IMR-90 (cell line): Measurements from ENCODE around the gene CHRFAM7A. TPM values are rescaled to one million over a fixed set of nuclear protein-coding genes. Genes with fewer than 3 reads are reported as not detected.
"Not testable (repeated sequence)": the region's sequence is repeated elsewhere in the genome, so short reads cannot be mapped to it uniquely, and the experiment has no call there.

Source experiments
- ATAC-seq: fragments of 200-7000 bp; cut with Tn5 transposase; 2 replicates; pipeline ENCODE4 v1.9.1; 2020; ENCODE audit warnings: low read depth, mild to moderate bottlenecking, moderate library complexity
- BruUV-seq: library from RNA; stranded (reverse); fragments of 400-500 nt; replicated peaks from 2 replicates; lab custom pipeline; 2021; lab: Mats Ljungman, UMichigan
- CTCF ChIA-PET: fragments of 300-600 bp; formaldehyde crosslinking; extraction: SDS; loops from one replicate; lab custom pipeline; 2021; ENCODE audit warnings: antibody characterized with exemption; lab: Yijun Ruan, JAX
- POLR2A ChIA-PET: fragments of 300-600 bp; sonication (Branson Sonifier 250); formaldehyde crosslinking; loops from one replicate; lab custom pipeline; 2022; ENCODE audit warnings: antibody characterized with exemption; ENCODE audit not compliant: unreplicated experiment; lab: Charles Lee
- DNase-seq: peaks from one replicate; pipeline ENCODE4 v3.0.0; 2013
- H2AFZ ChIP-seq: replicated peaks from 2 replicates; pipeline ENCODE3; 2013; ENCODE audit warnings: low read length, mild to moderate bottlenecking; ENCODE audit not compliant: poor library complexity
- H2AK5ac ChIP-seq: 2 replicates; pipeline ENCODE4 v1.6.1; 2013; ENCODE audit warnings: low read depth, low read length, inconsistent platforms
- H2AK9ac ChIP-seq: replicated peaks from 2 replicates; pipeline ENCODE3; 2013; ENCODE audit warnings: mild to moderate bottlenecking, low read depth, low read length, moderate library complexity; ENCODE audit not compliant: poor library complexity
- H2BK120ac ChIP-seq: 2 replicates; pipeline ENCODE4 v1.6.1; 2013; ENCODE audit warnings: low read depth, low read length, inconsistent platforms
- H2BK15ac ChIP-seq: 3 replicates; pipeline ENCODE4 v1.6.1; 2013; ENCODE audit warnings: low read depth, low read length, inconsistent platforms
- H2BK20ac ChIP-seq: 2 replicates; pipeline ENCODE4 v1.6.1; 2013; ENCODE audit warnings: low read depth, mild to moderate bottlenecking, inconsistent platforms, low read length, moderate library complexity
- H2BK5ac ChIP-seq: 2 replicates; pipeline ENCODE4 v1.6.1; 2013; ENCODE audit warnings: mild to moderate bottlenecking, low read depth, low read length, inconsistent platforms; ENCODE audit not compliant: poor library complexity, severe bottlenecking
- H3K14ac ChIP-seq: replicated peaks from 2 replicates; pipeline ENCODE4 v1.6.1; 2013; ENCODE audit warnings: low read depth, low read length, inconsistent platforms
- H3K18ac ChIP-seq: 2 replicates; pipeline ENCODE4 v1.6.1; 2013; ENCODE audit warnings: low read depth, low read length, control low read depth
- H3K23ac ChIP-seq: 2 replicates; pipeline ENCODE4 v1.6.1; 2013; ENCODE audit warnings: low read depth, low read length, inconsistent platforms
- H3K27ac ChIP-seq: 2 replicates; pipeline ENCODE4 v1.5.1; 2013; ENCODE audit warnings: mild to moderate bottlenecking, control low read depth, low read length; ENCODE audit not compliant: insufficient read depth
- H3K27me3 ChIP-seq: 2 replicates; pipeline ENCODE4 v1.6.1; 2013; ENCODE audit warnings: low read length; ENCODE audit not compliant: control insufficient read depth, insufficient read depth
- H3K36me3 ChIP-seq: 2 replicates; pipeline ENCODE4 v1.6.1; 2013; ENCODE audit warnings: low read length, mixed read lengths; ENCODE audit not compliant: control insufficient read depth, insufficient read depth
- H3K4ac ChIP-seq: 2 replicates; pipeline ENCODE4 v1.6.1; 2013; ENCODE audit warnings: low read depth, low read length, inconsistent platforms
- H3K4me1 ChIP-seq: 2 replicates; pipeline ENCODE4 v1.6.1; 2013; ENCODE audit warnings: low read length, mixed read lengths; ENCODE audit not compliant: control insufficient read depth, insufficient read depth
- H3K4me2 ChIP-seq: 2 replicates; pipeline ENCODE4 v1.6.1; 2013; ENCODE audit warnings: low read depth, mild to moderate bottlenecking, control low read depth, low read length, moderate library complexity
- H3K4me3 ChIP-seq: 2 replicates; pipeline ENCODE4 v1.5.1; 2013; ENCODE audit warnings: low read depth, mild to moderate bottlenecking, control low read depth, low read length, moderate library complexity; ENCODE audit not compliant: insufficient read depth
- H3K56ac ChIP-seq: 2 replicates; pipeline ENCODE4 v1.6.1; 2013; ENCODE audit warnings: low read length, inconsistent platforms; ENCODE audit not compliant: insufficient read depth; ENCODE audit errors: extremely low read depth
- H3K79me1 ChIP-seq, 2 experiments: 2 replicates each; pipeline ENCODE4 v1.6.1; 2013; ENCODE audit warnings: low read length in 2 of 2, inconsistent platforms in 1 of 2, low read depth in 1 of 2
- H3K9ac ChIP-seq: 2 replicates; pipeline ENCODE4 v1.6.1; 2013; ENCODE audit warnings: low read depth, low read length, control low read depth
- H3K9me1 ChIP-seq: 2 replicates; pipeline ENCODE4 v1.6.1; 2013; ENCODE audit warnings: low read length, inconsistent platforms; ENCODE audit not compliant: insufficient read depth
- H3K9me3 ChIP-seq: 2 replicates; pipeline ENCODE4 v1.6.1; 2013; ENCODE audit warnings: low read length; ENCODE audit not compliant: control insufficient read depth, insufficient read depth
- H4K20me1 ChIP-seq: 2 replicates; pipeline ENCODE4 v1.6.1; 2013; ENCODE audit warnings: low read length, inconsistent platforms; ENCODE audit not compliant: insufficient read depth
- H4K5ac ChIP-seq: 2 replicates; pipeline ENCODE4 v1.6.1; 2013; ENCODE audit warnings: mild to moderate bottlenecking, low read depth, low read length, control low read depth
- H4K8ac ChIP-seq, 2 experiments: 2 replicates each; pipeline ENCODE4 v1.6.1; 2013; ENCODE audit warnings: low read depth in 2 of 2, low read length in 2 of 2, control low read depth in 1 of 2, inconsistent platforms in 1 of 2
- H4K91ac ChIP-seq: 2 replicates; pipeline ENCODE4 v1.6.1; 2013; ENCODE audit warnings: low read depth, low read length, inconsistent platforms; ENCODE audit not compliant: insufficient read depth
- WGBS, 2 experiments: methylation state at CpG; one replicate each; pipeline versions ENCODE4 v1.1.5 to v1.1.7; 2013; ENCODE audit warnings: missing lambda C conversion rate in 2 of 2; ENCODE audit not compliant: insufficient read length in 1 of 2; ENCODE audit errors: extremely low coverage in 2 of 2; 5-methylcytosine and 5-hydroxymethylcytosine counted together
- dilution Hi-C: fragments of 300-500 bp; cut with HindIII; formaldehyde crosslinking; loops from one replicate; pipeline ENCODE4 v1.14.3; 2018; ENCODE audit warnings: low sequenced_read_pairs; ENCODE audit not compliant: unreplicated experiment
- in situ Hi-C: fragments of 300-500 bp; cut with MboI; formaldehyde crosslinking; loops from 3 replicates; pipeline ENCODE4 v1.14.3; 2019; ENCODE audit warnings: low sequenced_read_pairs, inconsistent platforms, mixed read lengths
- intact Hi-C: fragments of 100-400 bp; cut with micrococcal nuclease; formaldehyde crosslinking; loops from 2 replicates; pipeline ENCODE4 v1.10.0; 2022
- polyA plus RNA-seq, 3 experiments: library from polyadenylated mRNA; depleted of rRNA; stranded (reverse); fragments of >200 nt; gene quantifications; 2 replicates each; pipeline ENCODE4 v1.2.3, GENCODE V29; 2012; ENCODE audit warnings: low replicate concordance in 1 of 3
- total RNA-seq: library from RNA; depleted of rRNA; stranded (reverse); fragments of >200 nt; gene quantifications from 2 replicates; pipeline ENCODE4 v1.2.3, GENCODE V29; 2012

The CHRFAM7A gene
- total and polyA plus RNA-seq, 2 of the 4 experiments (the other 2 are of a cell fraction), result 0.18 TPM; not detected in 1

DNA sequence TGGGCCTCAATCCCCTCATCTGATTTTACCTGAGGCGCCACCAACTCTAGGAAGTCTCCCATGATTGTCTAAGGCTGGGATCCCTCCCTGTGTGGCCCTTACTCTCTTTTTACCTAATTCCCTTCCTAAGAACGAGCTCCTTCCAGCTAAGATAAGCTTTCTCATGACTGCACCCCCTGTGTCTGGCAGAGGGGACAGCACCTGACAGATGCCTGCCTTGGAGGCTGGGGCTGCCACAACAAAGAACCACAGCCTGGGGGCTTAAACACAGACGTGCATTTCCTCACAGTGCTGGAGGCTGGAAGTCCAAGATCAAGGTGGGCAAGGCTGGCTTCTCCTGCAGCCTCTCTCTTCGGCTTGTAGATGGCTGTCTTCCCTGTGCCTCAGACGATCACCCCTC is 43.5 kb downstream of the CHRFAM7A start:
- H4K20me1 ChIP-seq, ATAC-seq, dilution Hi-C loops, CTCF ChIA-PET, H2BK15ac ChIP-seq, H3K9me3 ChIP-seq, H3K9ac ChIP-seq, H3K4ac ChIP-seq, H3K27me3 ChIP-seq, H3K4me3 ChIP-seq, H2BK120ac ChIP-seq, DNase-seq, H3K4me1 ChIP-seq, H3K4me2 ChIP-seq, H3K27ac ChIP-seq, BruUV-seq, H4K8ac ChIP-seq, H3K14ac ChIP-seq, in situ Hi-C loops, H2AK5ac ChIP-seq, H3K23ac ChIP-seq, H4K5ac ChIP-seq, H3K79me1 ChIP-seq, H3K18ac ChIP-seq, H3K56ac ChIP-seq, H2AFZ ChIP-seq, H2AK9ac ChIP-seq, H4K91ac ChIP-seq, intact Hi-C loops, H3K9me1 ChIP-seq, POLR2A ChIA-PET, H2BK20ac ChIP-seq, H3K36me3 ChIP-seq, H2BK5ac ChIP-seq: not testable (repeated sequence)
- WGBS, 2 experiments, result no CpG with 5 or more reads among the region's 5 CpGs

DNA sequence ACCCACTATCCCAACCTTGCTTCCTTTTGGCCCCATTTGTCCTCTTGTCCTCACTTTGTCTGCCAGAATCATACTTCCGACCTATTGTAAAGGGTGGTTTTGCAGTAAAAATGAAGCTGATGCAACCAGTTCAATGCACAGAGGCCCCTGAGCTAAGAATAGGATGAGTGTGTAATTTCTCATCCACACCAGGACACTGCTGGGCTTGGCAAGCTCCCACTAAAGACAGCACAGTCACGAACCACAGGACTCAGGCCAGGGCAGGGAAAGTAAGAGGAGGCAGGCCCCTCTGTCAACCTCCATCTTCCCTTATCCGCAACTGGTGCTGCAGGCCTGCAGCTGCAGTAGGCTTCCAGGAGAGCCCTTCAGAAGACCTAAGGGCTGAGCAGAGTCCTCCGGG is 56.8 kb downstream of the CHRFAM7A start:
- ATAC-seq, H3K56ac ChIP-seq, H2AFZ ChIP-seq, H3K9me1 ChIP-seq, H2BK15ac ChIP-seq, H2BK120ac ChIP-seq, H3K23ac ChIP-seq, CTCF ChIA-PET, H3K18ac ChIP-seq, H3K4ac ChIP-seq, H3K4me1 ChIP-seq, DNase-seq, H2AK9ac ChIP-seq, BruUV-seq, POLR2A ChIA-PET, intact Hi-C loops, H2BK20ac ChIP-seq, H4K91ac ChIP-seq, dilution Hi-C loops, H3K9me3 ChIP-seq, H2BK5ac ChIP-seq, H3K4me3 ChIP-seq, H2AK5ac ChIP-seq, H4K20me1 ChIP-seq, H3K9ac ChIP-seq, H3K14ac ChIP-seq, H4K5ac ChIP-seq, H3K27me3 ChIP-seq, H3K36me3 ChIP-seq, H3K4me2 ChIP-seq, H4K8ac ChIP-seq, H3K27ac ChIP-seq, in situ Hi-C loops, H3K79me1 ChIP-seq: not testable (repeated sequence)
- no CpG with 5 or more reads among the region's 4 CpGs for WGBS, 2 experiments
